Bronchial epithelial cell (primary cell): ENCODE results near the gene PLCG1. TPM values are rescaled to one million over a fixed set of nuclear protein-coding genes. Genes with fewer than 3 reads are reported as not detected.

Source experiments
- DNase-seq: peaks from one replicate; pipeline ENCODE4 v3.0.0-alpha.2; 2010; ENCODE audit warnings: low read depth
- FAIRE-seq: peaks from 2 replicates; lab custom pipeline; 2011; peaks lifted over from hg19 to GRCh38; lab: Jason Lieb, UNC
- H3K27me3 ChIP-seq: 2 replicates; pipeline ENCODE4 v1.5.1; 2011; ENCODE audit warnings: low read length; ENCODE audit not compliant: control insufficient read depth, insufficient read depth
- H3K36me3 ChIP-seq: 2 replicates; pipeline ENCODE4 v1.5.1; 2011; ENCODE audit warnings: low read length; ENCODE audit not compliant: control insufficient read depth, insufficient read depth
- H3K4me3 ChIP-seq: 2 replicates; pipeline ENCODE4 v1.5.1; 2011; ENCODE audit warnings: mild to moderate bottlenecking, low read depth, low read length, control low read depth
- CTCF ChIP-seq: IDR thresholded peaks from 2 replicates; pipeline ENCODE4 v1.5.1; 2011; ENCODE audit warnings: mild to moderate bottlenecking, moderate library complexity, low read length, control low read depth, inconsistent platforms; ENCODE audit not compliant: insufficient read depth, severe bottlenecking
- total RNA-seq: library from RNA; depleted of rRNA; stranded (reverse); fragments of >200 nt; gene quantifications from 2 replicates; pipeline ENCODE4 v1.2.1, GENCODE V29; 2014

The PLCG1 gene
- total RNA-seq, 1 donor from 2014 or later = 20.8 TPM

GRCh38 chr20:41158082-41158625 is 20.8 kb downstream of the PLCG1 start:
- Histone ChIP-seq H3K36me3 (peaks cover 21% of the 10 kb centered on the region), H3K4me3 (no peak overlapping the region), H3K27me3 (no peaks in the 10 kb centered on the region)
- FAIRE-seq (no peak), DNase-seq (no peak)
- no peak for TF ChIP-seq CTCF

GRCh38 chr20:41159547-41159946 is 22.2 kb downstream of the PLCG1 start:
- H3K4me3 ChIP-seq = no peak overlapping the region
- peaks cover 32% of the 10 kb centered on the region for H3K36me3 ChIP-seq
- no peaks in the 10 kb centered on the region for H3K27me3 ChIP-seq
- FAIRE-seq (no peak), DNase-seq (no peak)
- no peak for TF ChIP-seq CTCF

- FAIRE-seq (peak; percentile 64), DNase-seq (no peak)
- Histone ChIP-seq H3K27me3 (no peaks in the 10 kb centered on the region), H3K4me3 (no peak overlapping the region), H3K36me3 (peaks cover 41% of the 10 kb centered on the region)
- no peak for TF ChIP-seq CTCF
Measured at GRCh38 chr20:41160686-41161085, 23.3 kb downstream of the PLCG1 start.

- no peak for TF ChIP-seq CTCF
- H3K27me3 ChIP-seq = no peaks in the 10 kb centered on the region
- peaks cover 51% of the 10 kb centered on the region for H3K36me3 ChIP-seq
- DNase-seq (no peak), FAIRE-seq (no peak)
- no peak overlapping the region for H3K4me3 ChIP-seq
Measured at GRCh38 chr20:41161886-41162285, 24.5 kb downstream of the PLCG1 start.

- FAIRE-seq = no peak
- H3K27me3 ChIP-seq = no peaks in the 10 kb centered on the region
- H3K4me3 ChIP-seq = no peak overlapping the region
- no peak for DNase-seq
- TF ChIP-seq CTCF = no peak
- peaks cover 54% of the 10 kb centered on the region for H3K36me3 ChIP-seq
Measured at GRCh38 chr20:41162396-41162795, 25.1 kb downstream of the PLCG1 start.

GRCh38 chr20:41163821-41164220 is 26.5 kb downstream of the PLCG1 start:
- no peak for FAIRE-seq
- H3K4me3 ChIP-seq = no peak overlapping the region
- peaks cover 57% of the 10 kb centered on the region for H3K36me3 ChIP-seq
- no peak for DNase-seq
- no peaks in the 10 kb centered on the region for H3K27me3 ChIP-seq
- no peak for TF ChIP-seq CTCF
